ENCODE data around the gene EFCAB5. TPM values are rescaled to one million over a fixed set of nuclear protein-coding genes. Genes with fewer than 3 reads are reported as not detected.

The EFCAB5 gene
- total and polyA plus RNA-seq, 2 experiments from 2014 or later, result 0.68 TPM; not detected in 1

- H3K27ac Mint-ChIP-seq, result no peak overlapping the region
- ATAC-seq (no peak), DNase-seq (ENCODE audit: low spot score) (no peak)
- H3K4me1 Mint-ChIP-seq, result no peaks in the 10 kb centered on the region
- Histone ChIP-seq H3K27me3 (ENCODE audit: insufficient read depth) (no peaks in the 10 kb centered on the region), H3K36me3 (ENCODE audit: insufficient read depth) (no peaks in the 10 kb centered on the region), H3K79me2 (replicated peaks; ENCODE audit: insufficient read depth) (no peaks in the 10 kb centered on the region), H3K4me3 (no peak overlapping the region), H2AFZ (no peak overlapping the region), H3K9me2 (ENCODE audit: insufficient read depth) (peaks cover 2% of the 10 kb centered on the region; the same call in 1 of the 2 replicates), H3F3A (replicated peaks; ENCODE audit: low read depth) (no peaks in the 10 kb centered on the region), H3K4me1 (ENCODE audit: insufficient read depth) (no peaks in the 10 kb centered on the region), H4K20me1 (replicated peaks; ENCODE audit: insufficient read depth) (no peaks in the 10 kb centered on the region), H3K27ac (ENCODE audit: low read depth) (no peak overlapping the region), H3K4me2 (no peak overlapping the region)
- H3K36me3 Mint-ChIP-seq (ENCODE audit: low read depth), result no peaks in the 10 kb centered on the region
- no peak overlapping the region for H3K4me3 Mint-ChIP-seq
- H3K27me3 Mint-ChIP-seq (ENCODE audit: insufficient read depth, low read depth, poor library complexity), result peaks cover 2% of the 10 kb centered on the region
- TF ChIP-seq ZNF331 (CRISPR knock-in tag; IDR thresholded peaks at IDR 0.05; ENCODE audit: low read depth) (no peak), STAT1 (IDR thresholded peaks at IDR 0.05; ENCODE audit: unreplicated experiment) (no peak), CREB1 (CRISPR knock-in tag; IDR thresholded peaks at IDR 0.05; ENCODE audit: low read depth) (no peak), ETS1 (IDR thresholded peaks at IDR 0.05) (no peak), CTCF (conservative IDR thresholded peaks at IDR 0.05; ENCODE audit: low read depth in 2 of 2) (no peak), EZH2phosphoT487 (IDR thresholded peaks at IDR 0.05; ENCODE audit: unreplicated experiment) (no peak), NANOG (IDR thresholded peaks at IDR 0.05; ENCODE audit: borderline replicate concordance) (no peak)
- H3K9me3 Mint-ChIP-seq, result peaks cover 4% of the 10 kb centered on the region; the same call in 1 of the 3 replicates
Measured at GRCh38 chr17:30000001-30000754, 58.7 kb downstream of the EFCAB5 start.

GRCh38 chr17:30000755-30001257, 59.4 kb downstream of the EFCAB5 start:
- Histone ChIP-seq H3K27me3 (ENCODE audit: insufficient read depth) (no peaks in the 10 kb centered on the region), H3F3A (replicated peaks; ENCODE audit: low read depth) (no peaks in the 10 kb centered on the region), H4K20me1 (replicated peaks; ENCODE audit: insufficient read depth) (no peaks in the 10 kb centered on the region), H2AFZ (no peak overlapping the region), H3K4me2 (no peak overlapping the region), H3K27ac (ENCODE audit: low read depth) (no peak overlapping the region), H3K4me3 (no peak overlapping the region), H3K36me3 (ENCODE audit: insufficient read depth) (no peaks in the 10 kb centered on the region), H3K4me1 (ENCODE audit: insufficient read depth) (no peaks in the 10 kb centered on the region), H3K9me2 (ENCODE audit: insufficient read depth) (no peaks in the 10 kb centered on the region), H3K79me2 (replicated peaks; ENCODE audit: insufficient read depth) (no peaks in the 10 kb centered on the region)
- Mint-ChIP-seq H3K4me1 (no peaks in the 10 kb centered on the region), H3K36me3 (ENCODE audit: low read depth) (no peaks in the 10 kb centered on the region), H3K4me3 (no peak overlapping the region), H3K9me3 (peaks cover 4% of the 10 kb centered on the region; the same call in 1 of the 3 replicates), H3K27ac (no peak overlapping the region), H3K27me3 (ENCODE audit: insufficient read depth, low read depth, poor library complexity) (peaks cover 2% of the 10 kb centered on the region)
- ATAC-seq, result no peak; the same call in 2 of the 3 replicates
- peak; percentile 6 for DNase-seq (ENCODE audit: low spot score)
- TF ChIP-seq STAT1 (IDR thresholded peaks at IDR 0.05; ENCODE audit: unreplicated experiment) (no peak), ZNF114 (CRISPR knock-in tag; IDR thresholded peaks at IDR 0.05) (no peak), REST (IDR thresholded peaks at IDR 0.05; ENCODE audit: unreplicated experiment) (no peak)

Measured in GM23338 (cell line).